ENCODE data around the gene UBC. TPM values are rescaled to one million over a fixed set of nuclear protein-coding genes. Genes with fewer than 3 reads are reported as not detected.

The UBC gene
- total and polyA plus RNA-seq, 9 of the 15 experiments (the other 6 are each of a cell fraction or from before 2014, with no cell fraction given), result 533 to 1,153 (median 813) TPM

DNA sequence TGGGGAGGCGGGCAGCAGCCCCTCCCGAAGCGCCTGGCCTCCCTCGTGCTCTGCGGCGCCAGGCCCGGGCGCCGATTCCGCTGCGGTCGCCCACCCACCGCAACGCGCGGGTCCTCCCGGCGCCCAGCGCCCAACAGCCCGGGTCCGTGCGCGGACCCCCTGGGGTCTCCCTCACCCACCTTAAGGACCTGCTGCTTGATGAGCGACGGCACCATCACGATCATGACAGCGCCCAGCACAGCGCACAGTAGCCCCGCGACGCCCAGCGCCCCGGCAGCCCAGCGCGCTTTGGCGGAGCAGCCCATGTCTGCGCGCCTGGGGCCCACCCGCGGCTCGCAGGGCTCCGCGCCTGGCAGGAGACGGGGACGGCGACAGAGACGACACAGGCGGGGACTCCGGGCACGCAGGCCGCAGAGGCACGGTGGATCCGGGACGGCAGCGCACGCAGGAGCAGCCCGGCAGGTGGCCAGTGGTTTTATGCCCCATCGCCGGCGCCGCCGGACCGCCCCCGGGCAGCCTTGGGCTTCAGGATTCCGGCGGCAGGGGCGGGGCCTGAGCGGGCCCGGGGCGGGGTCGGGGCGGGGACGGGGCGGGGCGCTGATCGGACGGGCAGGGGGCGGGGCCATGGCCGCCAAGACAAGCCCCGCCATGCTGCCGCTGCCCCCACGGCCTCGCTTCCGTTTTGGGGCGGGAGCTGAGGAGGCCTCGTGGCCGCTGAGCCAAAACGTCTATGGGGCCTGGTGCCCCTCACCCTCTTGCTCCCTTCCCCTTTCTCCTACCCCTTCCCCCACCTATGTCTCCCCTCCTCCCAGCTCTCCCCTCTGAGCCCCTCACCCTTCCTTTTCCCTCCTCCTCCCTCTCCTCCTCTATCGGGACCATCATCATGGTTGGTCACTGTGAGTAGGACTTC lies 50.8 kb downstream of the UBC start, which contains the start of gene SCARB1 (continued):
- TF ChIP-seq NUFIP1 (IDR thresholded peaks at IDR 0.05; ENCODE audit: partially characterized antibody), result no peak
- no peak for TF ChIP-seq ZSCAN29 (IDR thresholded peaks at IDR 0.05)
- no peak for TF ChIP-seq PBX2 (CRISPR knock-in tag; IDR thresholded peaks at IDR 0.05; ENCODE audit: low read depth)
- no peak for TF ChIP-seq PBX2 (tag; conservative IDR thresholded peaks at IDR 0.05; ENCODE audit: low read depth)
- TF ChIP-seq, protein P1, sequence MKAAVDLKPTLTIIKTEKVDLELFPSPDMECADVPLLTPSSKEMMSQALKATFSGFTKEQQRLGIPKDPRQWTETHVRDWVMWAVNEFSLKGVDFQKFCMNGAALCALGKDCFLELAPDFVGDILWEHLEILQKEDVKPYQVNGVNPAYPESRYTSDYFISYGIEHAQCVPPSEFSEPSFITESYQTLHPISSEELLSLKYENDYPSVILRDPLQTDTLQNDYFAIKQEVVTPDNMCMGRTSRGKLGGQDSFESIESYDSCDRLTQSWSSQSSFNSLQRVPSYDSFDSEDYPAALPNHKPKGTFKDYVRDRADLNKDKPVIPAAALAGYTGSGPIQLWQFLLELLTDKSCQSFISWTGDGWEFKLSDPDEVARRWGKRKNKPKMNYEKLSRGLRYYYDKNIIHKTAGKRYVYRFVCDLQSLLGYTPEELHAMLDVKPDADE (conservative IDR thresholded peaks at IDR 0.05; ENCODE audit: control insufficient read depth, low read depth, low read length), result peak; percentile 57
- TF ChIP-seq ETV6 (IDR thresholded peaks at IDR 0.05; ENCODE audit: borderline replicate concordance in 1 of 2, low read depth in 2 of 2, low read length in 1 of 2), result no peak
- no peak for TF ChIP-seq ETV6 (CRISPR knock-in tag; IDR thresholded peaks at IDR 0.05; ENCODE audit: borderline replicate concordance)
- TF ChIP-seq, protein P2, sequence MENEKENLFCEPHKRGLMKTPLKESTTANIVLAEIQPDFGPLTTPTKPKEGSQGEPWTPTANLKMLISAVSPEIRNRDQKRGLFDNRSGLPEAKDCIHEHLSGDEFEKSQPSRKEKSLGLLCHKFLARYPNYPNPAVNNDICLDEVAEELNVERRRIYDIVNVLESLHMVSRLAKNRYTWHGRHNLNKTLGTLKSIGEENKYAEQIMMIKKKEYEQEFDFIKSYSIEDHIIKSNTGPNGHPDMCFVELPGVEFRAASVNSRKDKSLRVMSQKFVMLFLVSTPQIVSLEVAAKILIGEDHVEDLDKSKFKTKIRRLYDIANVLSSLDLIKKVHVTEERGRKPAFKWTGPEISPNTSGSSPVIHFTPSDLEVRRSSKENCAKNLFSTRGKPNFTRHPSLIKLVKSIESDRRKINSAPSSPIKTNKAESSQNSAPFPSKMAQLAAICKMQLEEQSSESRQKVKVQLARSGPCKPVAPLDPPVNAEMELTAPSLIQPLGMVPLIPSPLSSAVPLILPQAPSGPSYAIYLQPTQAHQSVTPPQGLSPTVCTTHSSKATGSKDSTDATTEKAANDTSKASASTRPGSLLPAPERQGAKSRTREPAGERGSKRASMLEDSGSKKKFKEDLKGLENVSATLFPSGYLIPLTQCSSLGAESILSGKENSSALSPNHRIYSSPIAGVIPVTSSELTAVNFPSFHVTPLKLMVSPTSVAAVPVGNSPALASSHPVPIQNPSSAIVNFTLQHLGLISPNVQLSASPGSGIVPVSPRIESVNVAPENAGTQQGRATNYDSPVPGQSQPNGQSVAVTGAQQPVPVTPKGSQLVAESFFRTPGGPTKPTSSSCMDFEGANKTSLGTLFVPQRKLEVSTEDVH (IDR thresholded peaks at IDR 0.05; ENCODE audit: low read depth, partially characterized antibody), result no peak

Measured in K562 (cell line).